NOMO-1 treated with DMSO at 0.1 percent for 48 hours (cell line): Measurements from ENCODE around the gene GRIK4.
A peak's percentile ranks its signal among the peaks of the same experiment; 100 is the strongest.

Experiments used
- DNase-seq: peaks from one replicate; lab custom pipeline; 2025; ENCODE audit not compliant: unreplicated experiment; lab: John Stamatoyannopoulos, UW

GRIK4 gene

DNA sequence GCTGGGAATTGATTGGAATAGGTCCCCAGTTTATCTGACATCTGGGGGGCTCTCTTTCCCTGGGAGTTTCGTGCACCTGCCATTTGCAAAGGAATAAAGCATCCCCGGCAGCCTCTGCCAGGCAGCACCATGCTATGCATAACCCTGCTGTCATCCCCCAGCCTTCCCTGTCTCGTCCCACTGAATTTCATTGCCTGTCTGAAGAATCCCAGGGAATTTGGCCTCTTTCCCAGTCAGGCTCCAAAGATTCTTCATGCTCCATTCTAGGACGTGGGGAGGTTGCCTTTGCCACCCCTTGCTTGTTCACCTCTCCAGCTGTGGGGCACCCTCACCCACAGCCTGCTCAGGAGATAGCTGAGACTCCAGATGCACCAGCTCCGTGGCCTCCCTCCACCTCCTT is 317.3 kb downstream of the GRIK4 start:
- DNase-seq, result no peak

DNA sequence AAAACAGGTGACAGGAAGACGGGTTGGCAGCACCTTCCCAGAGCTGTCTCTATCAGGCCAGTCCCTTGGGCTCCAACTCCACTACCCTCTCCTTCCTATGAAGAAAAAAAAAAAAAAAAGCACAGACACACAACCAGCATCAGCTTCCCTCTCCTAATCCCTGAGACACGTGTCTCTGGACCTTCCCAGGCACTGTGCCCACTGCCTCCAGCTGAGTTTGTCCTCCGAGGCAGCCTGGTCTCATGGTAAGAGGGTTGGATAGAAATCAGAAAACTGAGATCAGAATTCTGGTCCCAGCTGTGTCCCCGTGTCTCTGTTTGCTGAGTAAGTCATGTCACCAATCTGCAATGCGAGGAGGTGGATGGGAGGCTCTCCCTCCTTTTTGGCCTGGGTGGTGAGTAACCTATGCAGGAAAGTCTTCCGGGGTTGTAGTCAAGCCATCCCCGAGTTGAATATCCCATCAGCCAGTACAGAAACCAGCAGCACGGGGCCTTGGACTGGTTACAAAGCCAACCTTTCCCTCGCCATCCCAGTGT is 318.6 kb downstream of the GRIK4 start:
- DNase-seq, result no peak

- DNase-seq, result peak; percentile 7
Observed at GRCh38 chr11:120832481-120833238, 321.1 kb downstream of the GRIK4 start.

DNA sequence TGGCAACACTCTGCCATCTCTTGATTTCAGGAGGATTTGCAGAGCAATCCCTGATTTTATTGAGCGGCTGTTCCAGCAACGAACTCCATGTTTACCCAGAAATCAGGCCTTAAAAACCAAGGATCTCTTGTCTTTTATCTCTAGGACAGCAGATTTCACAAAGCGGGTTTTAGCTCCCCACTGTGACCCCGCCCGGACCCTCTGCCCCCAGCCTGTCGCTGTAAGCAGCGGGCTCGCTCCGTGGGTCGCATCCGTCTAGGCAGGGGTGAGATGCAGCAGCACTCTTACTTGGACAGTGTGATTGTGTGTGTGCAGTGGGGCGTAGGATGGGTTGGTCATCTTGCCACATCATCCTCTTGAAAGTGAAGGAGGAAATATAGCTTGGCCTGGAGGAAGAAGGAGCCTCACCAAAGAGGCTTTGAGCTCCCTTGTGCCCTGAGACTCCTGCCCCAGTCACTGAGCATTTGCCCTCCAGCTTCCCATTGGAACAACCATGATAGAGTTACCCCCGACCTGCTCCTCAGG is 323.2 kb downstream of the GRIK4 start:
- no peak for DNase-seq

- DNase-seq, result no peak
Observed at GRCh38 chr11:120835601-120836228, 324.2 kb downstream of the GRIK4 start.

DNA sequence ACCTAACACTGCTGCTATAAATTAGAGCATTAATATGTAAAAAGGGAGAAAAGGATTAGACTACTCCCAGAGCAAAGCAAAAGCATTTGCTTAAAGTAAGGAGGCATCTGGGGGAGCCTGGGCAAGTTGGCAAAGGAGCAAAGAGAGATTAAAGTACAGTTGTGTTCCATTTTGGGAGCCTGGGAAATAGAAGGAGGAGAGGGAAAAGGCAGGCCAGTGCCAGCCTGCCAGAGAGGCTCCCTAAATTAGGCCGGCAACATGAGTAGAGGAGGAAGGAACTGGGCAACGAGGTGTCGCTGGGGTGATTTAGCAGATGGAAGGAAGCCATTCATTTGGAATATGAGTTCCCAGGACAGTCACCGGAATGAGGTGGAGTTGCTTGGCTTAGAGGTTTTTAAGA is 326.1 kb downstream of the GRIK4 start:
- no peak for DNase-seq

GRCh38 chr11:120839201-120839600 is 327.7 kb downstream of the GRIK4 start:
- no peak for DNase-seq

DNA sequence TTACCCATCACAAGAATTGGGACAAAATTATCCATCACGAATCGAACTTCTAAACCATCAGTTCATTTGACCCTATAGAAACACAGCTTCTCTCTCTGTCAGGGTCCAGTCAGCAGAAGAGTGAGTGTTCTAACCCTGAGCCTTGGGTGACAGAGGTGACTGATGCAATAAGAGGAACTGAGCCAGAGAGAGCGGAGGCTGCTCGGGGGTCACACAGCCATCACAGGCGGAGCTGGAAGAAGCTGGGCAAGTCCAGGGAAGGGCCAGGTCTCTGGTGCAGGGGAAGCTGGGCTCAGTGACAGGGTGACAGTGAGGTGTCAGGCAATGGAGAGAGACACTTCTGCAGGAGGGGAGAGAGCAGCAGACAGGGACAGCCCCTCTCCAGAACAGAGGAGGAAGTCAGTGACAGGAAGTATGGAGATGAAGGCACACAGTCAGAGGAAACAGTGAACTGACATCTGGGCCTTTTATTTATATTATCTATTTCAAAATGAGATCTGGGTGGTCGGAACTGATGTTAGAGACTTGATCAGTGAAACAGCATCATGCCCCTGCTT is 328.4 kb downstream of the GRIK4 start:
- DNase-seq, result peak; percentile 48

- no peak for DNase-seq
Observed at GRCh38 chr11:120840661-120841060, 329.1 kb downstream of the GRIK4 start.

DNA sequence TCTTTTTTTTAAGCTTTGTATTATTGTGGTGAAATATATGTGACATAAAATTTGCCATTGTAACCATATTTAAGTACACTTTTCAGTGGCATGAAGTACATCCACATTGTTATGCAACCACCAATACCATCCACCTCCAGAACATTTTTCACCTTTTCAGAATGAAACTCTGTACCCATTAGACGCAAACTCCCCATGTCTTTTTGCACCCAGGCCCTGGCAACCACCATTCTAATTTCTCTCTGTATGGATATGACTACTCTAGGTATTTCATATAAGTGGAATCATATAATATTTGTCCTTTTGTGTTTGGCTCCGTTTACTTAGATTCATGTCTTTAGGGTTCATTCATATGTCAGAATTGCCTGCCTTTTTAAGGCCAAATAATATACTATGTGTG is 329.5 kb downstream of the GRIK4 start:
- no peak for DNase-seq

DNA sequence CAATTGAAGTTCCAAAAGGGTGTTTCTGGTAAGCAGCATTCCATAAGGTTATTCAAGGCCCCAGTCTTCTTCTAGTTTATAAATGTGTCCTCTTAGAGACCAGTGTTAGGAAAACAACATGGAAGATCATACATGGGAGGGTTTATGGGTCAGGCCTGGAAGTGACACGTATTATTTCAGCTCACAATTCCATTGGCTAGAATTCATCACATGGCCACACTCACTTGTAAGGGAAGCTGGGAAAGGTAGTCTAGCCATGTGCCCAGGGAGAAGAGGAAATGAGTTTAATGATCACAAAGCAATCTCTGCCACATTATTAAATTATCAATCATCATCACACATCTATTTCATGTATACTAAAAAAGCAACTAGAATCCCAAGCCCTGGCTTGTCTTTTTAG is 330.6 kb downstream of the GRIK4 start:
- DNase-seq, result no peak

DNA sequence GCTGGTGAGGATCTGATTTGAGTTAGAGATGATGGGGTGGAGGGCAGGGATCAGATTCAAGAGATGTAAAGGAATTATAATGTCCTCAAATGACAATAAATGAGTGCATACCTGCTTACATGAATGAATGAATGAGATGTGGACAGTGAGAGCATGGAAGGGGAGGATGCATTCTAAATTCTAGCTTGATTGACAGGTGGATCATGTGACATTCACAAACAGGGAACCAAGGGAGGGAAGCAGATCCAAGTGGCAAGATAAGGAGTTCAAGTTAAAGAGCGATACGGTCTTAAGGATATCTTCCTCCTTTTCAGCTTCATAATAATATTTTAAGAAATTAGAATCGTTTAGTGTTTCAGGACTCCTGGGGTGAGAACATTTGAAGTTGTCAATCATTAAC is 341.9 kb downstream of the GRIK4 start:
- DNase-seq, result no peak

- DNase-seq, result no peak
Observed at GRCh38 chr11:120854988-120855387, 343.4 kb downstream of the GRIK4 start.

- no peak for DNase-seq
Observed at GRCh38 chr11:120857508-120857907, 346.0 kb downstream of the GRIK4 start.

DNA sequence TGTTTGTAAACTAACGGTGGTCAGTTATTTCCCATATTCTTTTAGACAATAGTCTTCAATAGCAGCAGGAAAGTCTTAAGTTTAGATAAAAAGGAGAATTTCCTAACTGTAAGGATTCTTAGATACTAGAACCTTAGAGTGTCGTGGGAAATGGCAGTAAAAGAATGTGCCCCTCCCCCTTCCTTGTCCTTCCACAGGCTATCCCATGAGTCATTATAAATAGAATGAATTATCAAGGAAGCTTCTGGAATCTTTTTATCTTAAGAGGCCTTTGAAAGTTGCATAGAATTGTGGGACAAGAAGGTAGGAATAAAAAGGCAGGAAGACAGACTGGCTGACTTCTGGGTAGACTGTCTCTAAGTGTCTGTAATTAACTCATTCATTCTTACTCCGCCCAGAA is 347.2 kb downstream of the GRIK4 start:
- no peak for DNase-seq

- DNase-seq, result no peak
Observed at GRCh38 chr11:120859552-120860295, 348.2 kb downstream of the GRIK4 start.

- no peak for DNase-seq
Observed at GRCh38 chr11:120863359-120863758, 351.8 kb downstream of the GRIK4 start.

DNA sequence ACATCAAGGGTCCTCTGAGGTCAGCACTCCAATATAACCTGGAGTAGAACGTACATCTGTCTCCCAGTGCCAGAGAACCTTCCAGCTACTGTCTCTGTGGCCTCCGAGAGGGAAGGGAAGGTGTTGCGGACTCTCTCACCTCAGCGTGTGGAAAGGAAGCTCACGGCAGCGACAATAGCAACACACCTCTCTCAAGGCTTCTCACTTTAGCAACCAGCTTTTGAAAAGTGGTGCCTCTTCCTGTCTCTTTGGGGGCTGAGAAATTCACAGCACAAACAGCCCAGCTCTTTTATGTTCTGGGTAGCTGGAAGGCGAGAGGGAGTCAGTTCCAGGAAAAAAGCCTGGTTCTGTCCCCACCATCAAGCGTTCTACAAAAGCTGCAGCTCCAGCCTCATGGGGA is 355.5 kb downstream of the GRIK4 start:
- DNase-seq, result no peak

- DNase-seq, result no peak
Observed at GRCh38 chr11:120867531-120867930, 356.0 kb downstream of the GRIK4 start.

DNA sequence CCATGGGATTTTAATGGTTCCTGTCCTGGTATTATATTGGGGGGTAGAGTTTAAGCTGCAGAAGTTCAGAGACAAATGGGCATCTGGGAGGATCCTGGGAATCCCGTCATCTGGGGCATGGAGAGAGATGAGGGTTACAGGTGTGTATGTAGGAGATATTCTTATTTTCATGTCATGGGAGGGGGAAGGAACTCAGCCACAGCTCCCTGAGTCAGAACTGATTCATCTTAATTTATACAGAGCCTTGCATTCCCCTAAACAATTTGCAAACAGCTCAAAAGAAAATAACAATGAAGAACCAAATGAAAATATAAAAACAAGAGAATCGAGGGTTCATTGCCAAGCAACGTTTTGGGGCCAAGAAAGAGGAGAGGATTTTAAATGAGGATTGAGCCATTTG is 356.4 kb downstream of the GRIK4 start:
- no peak for DNase-seq

DNA sequence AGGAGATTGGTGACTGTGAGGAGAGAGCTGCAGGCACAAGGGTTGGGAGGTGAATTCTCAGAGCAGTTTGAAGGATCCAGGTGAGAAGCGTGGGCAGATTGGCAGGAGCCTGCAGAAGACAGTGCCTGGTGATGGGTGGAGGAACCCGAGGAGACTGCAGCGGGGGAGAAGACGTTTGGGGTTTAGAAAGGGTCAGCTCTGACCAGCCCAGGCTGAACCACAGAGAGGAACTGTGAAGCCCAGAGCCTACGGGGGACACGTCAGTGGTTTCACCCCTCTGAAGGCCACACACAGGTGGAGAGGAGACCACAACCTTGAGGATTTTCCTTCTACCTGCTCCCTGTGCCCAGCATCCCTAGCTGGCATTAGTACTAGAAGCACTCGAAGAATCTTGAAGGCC is 357.5 kb downstream of the GRIK4 start:
- DNase-seq, result no peak
